Activated gamma-delta T cell (primary cell): ENCODE results near the gene DHH.
"Not testable (repeated sequence)": the region's sequence is repeated elsewhere in the genome, so short reads cannot be mapped to it uniquely, and the experiment has no call there.

Experiments
- DNase-seq: peaks from one replicate; lab custom pipeline; 2025; lab: John Stamatoyannopoulos, UW
- total RNA-seq, 2 donors: gene quantifications; one replicate each; lab custom pipeline; 2026; lab: John Stamatoyannopoulos, UW

The DHH gene
- total RNA-seq: 0.05 to 0.57 reads per million in 2 donors

DNA sequence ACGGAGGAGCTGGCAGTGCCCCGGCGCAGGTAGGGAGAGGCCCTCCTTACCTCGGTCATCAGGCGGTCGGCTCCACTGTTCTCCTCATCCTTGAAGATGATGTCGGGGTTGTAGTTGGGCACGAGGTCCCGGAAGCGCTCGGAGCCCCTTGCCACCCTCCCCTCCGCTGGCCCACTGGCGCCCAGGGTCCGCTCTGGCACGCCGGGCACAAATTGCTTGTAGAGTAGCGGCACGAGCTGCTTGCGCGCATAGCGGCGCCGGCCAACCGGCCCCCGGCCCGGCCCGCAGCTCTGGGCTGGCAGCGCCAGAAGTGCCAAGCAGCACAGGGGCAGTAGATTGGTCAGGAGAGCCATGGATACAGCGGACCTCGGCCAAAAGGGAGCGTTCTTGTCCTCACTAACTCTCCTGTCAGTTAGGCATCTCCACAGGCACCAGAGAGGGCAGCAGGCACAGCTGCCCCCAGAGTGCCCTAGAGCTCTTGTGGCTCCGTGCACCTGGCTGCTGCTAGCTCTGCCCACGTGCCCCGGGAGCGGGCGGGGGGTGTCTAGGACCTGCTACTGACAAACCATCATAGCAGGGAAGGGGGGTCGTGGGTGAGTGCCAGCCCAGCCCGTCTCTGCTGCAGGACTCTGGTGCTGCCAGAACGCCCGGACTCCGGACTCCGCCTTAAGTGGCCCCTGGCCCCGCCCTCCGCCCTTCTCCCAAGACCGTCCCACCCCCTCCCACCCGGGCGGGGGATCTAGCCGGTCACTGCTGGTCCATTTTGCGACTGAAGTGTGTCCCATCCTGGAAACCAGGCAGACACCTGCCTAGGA, at the start of gene DHH:
TSS of gene DHH (minus strand) at position 642 of the 815 bp plus-strand sequence. CDS start at position 353, 289 bp downstream.
- DNase-seq: no peak

DNA sequence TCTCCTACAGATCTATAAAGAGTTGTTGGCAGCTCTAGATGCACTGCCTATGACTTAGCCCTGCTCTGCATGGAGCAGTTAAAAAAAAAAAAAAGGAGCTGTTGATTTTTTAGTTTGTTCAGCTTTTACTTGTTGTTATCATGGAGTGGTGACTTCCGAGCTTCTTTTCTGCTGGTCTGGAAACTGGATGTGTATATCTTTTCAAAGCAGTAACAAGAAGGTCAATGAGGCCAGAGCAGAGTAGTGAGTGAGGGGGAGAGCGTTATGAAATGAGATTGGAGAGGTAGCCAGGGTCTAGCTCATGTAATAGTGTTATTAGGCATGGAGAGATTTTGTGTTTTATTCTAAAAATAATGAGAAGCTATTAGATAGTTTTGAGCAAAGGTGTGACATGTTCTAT, 49.8 kb upstream of the DHH start:
- DNase-seq: no peak

DNA sequence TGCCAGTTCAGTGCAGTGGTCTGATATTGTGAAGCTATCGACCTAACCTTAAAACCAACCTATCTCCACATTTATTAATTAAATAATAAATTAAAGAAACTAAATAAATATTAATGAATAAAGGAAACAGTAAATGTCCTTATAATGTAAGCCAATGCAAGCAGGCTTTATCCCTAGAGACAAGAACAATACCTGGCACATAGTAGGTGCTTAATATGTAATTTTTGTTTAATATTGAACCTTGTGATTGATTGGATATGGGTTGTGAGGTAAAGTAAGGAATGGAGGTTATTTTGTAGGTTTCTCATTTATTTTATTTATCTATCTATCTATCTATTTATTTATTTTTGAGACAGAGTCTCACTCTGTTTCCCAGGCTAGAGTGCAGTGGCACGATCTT, 44.4 kb upstream of the DHH start:
- DNase-seq: no peak

DNA sequence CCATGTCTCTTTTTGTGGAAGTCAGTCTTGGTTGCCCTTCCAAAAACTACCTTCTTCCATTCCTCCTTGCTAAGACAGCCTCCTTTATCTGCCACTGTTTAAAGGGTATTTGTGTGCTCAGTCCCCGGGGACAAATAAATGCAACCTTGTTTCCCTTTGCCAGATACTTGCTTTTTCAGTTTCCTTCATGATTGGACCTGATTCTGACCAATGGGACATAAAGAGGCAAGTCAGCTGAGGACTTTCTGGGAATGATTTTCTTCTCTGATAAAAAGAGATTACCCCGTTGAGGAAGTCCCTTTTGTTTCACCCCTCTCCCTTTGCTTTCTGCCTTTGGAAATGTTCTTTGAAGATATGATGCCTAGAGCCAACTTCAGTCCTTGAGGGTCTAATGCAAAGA, 44.0 kb upstream of the DHH start:
- DNase-seq: no peak

- no peak for DNase-seq
Observed at GRCh38 chr12:49137476-49137875, 42.9 kb upstream of the DHH start.

DNA sequence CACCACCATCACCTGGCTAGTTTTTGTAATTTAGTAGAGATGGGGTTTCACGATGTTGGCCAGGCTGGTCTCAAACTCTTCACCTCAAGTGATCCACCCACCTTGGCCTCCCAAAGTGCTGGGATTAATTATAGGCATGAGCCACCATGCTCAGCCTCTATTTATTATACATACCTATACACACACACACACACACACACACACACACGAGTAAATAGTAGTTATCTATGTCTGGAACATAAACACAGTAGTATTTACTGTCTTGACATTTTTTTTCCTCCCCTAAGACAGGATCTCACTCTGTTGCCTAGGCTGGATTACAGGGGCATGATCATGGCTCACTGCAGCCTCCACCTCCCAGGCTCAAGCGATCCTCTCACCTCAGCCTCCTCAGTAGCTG, 42.4 kb upstream of the DHH start:
- DNase-seq: not testable (repeated sequence)

DNA sequence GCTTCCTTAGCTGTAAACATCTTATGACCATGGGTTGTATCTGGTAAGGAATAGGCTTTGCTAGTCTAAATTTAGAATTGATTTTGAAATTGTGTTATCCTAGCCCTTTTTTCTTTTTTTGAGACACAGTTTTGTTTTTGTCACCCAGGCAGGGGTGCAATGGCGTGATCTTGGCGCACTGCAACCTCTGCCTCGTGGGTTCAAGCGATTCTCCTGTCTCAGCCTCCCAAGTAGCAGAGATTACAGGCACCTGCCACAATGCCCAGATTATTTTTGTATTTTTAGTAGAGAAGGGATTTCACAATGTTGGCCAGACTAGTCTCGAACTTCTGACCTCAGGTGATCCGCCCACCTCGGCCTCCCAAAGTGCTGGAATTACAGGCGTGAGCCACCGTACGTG, 39.0 kb upstream of the DHH start:
- no peak for DNase-seq

GRCh38 chr12:49133014-49133413, 38.4 kb upstream of the DHH start:
- DNase-seq: no peak

- no peak for DNase-seq
Observed at GRCh38 chr12:49131894-49132461, 37.4 kb upstream of the DHH start.

- DNase-seq: peak; percentile 85
Observed at GRCh38 chr12:49131051-49131893, 36.7 kb upstream of the DHH start, which contains the start of gene TUBA1B. TUBA1B (minus strand) TSS chr12:49131395; CDS start chr12:49131300, 95 bp downstream.

DNA sequence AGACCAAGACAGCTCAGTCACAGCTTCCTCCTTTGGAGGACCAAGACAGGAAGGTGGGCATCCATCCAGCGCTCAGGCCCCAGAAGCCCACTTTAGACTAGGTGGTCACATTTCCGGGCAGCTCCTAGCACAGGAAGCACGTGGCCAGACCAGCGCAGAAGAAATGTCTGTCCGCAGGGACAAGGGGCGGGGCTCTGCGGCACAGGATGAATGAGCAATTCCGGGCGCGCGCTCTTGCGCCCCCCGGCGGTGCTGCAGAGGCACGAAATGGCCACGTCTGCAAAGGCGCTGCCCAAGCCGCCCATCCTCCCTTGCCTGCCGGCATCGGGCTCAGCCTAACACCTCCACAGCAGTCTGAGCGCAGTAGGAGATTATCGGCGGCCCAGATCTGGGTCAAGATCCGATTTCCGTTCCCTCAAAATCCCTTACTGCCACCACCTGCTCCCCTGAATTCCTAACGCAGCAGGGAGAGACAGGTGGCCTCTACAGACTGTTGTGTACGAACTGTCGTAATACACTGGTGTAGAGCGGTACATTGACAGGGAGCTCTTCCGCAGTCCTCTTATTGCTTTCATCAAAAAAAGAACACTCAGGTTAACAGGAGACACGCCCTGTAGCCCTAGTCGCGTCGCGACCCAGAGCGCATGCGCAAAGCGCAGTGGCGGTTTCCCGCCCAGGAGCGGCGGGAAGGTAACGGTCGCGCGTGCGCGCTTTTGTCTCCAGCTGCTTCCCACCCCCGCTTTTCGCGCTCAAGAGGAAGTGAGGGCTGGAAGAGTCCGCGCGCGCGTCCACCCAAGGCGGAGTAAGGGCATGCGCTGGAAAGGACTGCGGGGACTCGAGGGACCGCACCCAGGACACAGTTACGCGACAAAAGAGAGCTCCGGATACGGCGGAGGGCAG, 35.8 kb upstream of the DHH start:
- peak; percentile 81 for DNase-seq

DNA sequence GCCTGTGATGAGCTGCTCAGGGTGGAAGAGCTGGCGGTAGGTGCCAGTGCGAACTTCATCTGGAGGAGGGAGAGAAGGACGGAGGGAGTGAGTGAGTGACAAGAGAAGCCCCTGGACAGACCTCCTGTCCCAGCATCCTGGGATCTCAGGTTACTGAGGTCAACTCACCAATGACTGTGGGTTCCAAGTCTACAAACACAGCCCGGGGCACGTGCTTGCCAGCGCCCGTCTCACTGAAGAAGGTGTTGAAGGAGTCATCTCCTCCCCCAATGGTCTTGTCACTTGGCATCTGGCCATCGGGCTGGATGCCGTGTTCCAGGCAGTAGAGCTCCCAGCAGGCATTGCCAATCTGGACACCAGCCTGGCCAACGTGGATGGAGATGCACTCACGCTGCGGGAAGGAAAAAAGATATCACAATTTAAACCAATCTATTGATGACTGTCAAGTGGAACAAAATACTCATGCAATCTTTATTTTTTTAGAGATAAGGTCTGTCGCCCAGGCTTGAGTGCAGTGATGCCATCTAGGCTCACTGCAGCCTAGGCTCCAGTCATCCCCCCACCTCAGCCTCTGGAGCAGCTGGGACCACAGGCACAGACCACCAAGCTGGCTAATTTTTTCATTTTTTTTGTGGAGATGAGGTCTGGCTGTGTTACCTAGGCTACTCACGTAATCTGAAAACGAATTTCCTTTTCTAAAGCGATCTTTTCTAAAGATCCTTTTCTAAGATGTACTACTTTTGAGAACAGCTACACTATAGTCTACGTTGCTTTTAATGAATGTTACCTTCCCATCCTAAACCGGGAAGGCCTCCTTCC, 34.9 kb upstream of the DHH start:
- no peak for DNase-seq

GRCh38 chr12:49127971-49128370, 33.4 kb upstream of the DHH start:
- not testable (repeated sequence) for DNase-seq

GRCh38 chr12:49126852-49127763, 32.5 kb upstream of the DHH start:
- DNase-seq: no peak

DNA sequence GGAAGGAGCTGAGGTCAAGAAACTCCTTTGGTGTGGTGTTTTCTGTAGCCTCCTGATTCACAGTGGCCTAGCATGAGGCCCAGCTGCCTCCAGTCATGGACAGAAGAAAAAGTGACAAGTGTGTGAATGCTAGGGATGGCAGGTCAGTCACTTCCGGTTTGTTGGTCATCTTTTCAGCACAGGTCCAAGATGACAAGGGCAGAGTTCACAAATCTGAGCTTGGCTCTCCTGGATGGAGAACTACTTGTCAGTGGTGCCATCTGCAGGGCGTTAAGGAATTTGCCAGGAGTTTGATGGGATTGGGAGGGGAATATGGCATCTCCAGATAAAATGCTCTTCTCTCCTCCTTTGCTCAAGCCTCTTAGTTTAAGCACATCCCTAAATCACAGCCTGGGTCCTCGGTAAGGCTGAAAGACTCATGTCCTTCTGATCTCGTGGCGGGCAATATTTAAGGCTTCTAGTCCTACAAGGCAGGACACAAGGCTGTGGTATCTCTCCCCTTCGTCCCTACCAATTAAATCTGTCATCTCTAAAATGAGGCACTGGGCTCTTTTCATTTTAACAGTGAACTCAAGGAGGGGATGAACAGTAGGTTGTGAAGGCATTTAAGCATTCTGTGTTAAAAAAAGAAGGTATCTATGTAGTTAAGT, 26.6 kb upstream of the DHH start:
- no peak for DNase-seq

DNA sequence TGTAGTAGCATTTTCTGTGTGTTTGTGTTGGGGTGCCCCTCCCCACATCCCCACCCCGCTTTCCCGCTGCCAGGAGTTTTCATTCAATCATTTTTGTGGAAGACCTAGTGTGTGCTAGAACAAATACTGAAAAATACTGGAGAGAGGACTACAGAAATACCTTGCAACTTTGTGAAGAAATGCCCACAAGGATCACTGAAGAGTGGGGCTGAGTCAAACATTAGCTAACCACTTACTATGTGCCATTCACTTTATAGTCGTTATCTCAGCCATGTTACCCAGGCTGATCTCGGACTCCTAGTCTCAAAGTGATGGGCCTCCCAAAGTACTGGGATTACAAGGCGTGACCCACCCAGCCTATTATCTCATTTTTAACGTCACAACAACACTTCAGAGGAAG, 16.6 kb upstream of the DHH start:
- no peak for DNase-seq

- peak; percentile 64 for DNase-seq
Observed at GRCh38 chr12:49110464-49111155, 16.0 kb upstream of the DHH start, which contains the start of gene LMBR1L. LMBR1L (minus strand) TSS chr12:49110847; CDS start chr12:49110555, 292 bp downstream.
